GM10266 (cell line): Measurements from ENCODE around the gene LAPTM5.

ENCODE experiments used
- DNase-seq: peaks from one replicate; pipeline ENCODE4 v3.0.0; 2012; ENCODE audit errors: extremely low spot score
- CTCF ChIP-seq: IDR thresholded peaks from 2 replicates; pipeline ENCODE4 v1.5.1; 2012; ENCODE audit warnings: mild to moderate bottlenecking, low read depth; ENCODE audit not compliant: control insufficient read depth, insufficient read depth; ENCODE audit errors: missing control alignments

The LAPTM5 gene

GRCh38 chr1:30730346-30731108 is 27.0 kb downstream of the LAPTM5 start:
- no peak for TF ChIP-seq CTCF
- no peak for DNase-seq

GRCh38 chr1:30729901-30730300 is 27.7 kb downstream of the LAPTM5 start:
- no peak for TF ChIP-seq CTCF
- DNase-seq = no peak

GRCh38 chr1:30728832-30729638 is 28.5 kb downstream of the LAPTM5 start:
- DNase-seq = peak; percentile 37
- TF ChIP-seq CTCF = no peak

- DNase-seq = no peak
- TF ChIP-seq CTCF = no peak
These were observed 29.2 kb downstream of the LAPTM5 start for GRCh38 chr1:30728340-30728739.

GRCh38 chr1:30727824-30728223 is 29.8 kb downstream of the LAPTM5 start:
- DNase-seq = no peak

GRCh38 chr1:30726773-30727684 is 30.5 kb downstream of the LAPTM5 start:
- no peak for DNase-seq
- no peak for TF ChIP-seq CTCF

More at GRCh38 chr1:30727824-30728223, 29.8 kb downstream of the LAPTM5 start:
- TF ChIP-seq CTCF = no peak
